ENCODE measurements around the gene ABCC8. TPM values are rescaled to one million over a fixed set of nuclear protein-coding genes. Genes with fewer than 3 reads are reported as not detected.

ABCC8 gene
- polyA plus RNA-seq, 2 of the 4 experiments (the other 2 are of a cell fraction): 1.1 to 2.0 TPM

DNA sequence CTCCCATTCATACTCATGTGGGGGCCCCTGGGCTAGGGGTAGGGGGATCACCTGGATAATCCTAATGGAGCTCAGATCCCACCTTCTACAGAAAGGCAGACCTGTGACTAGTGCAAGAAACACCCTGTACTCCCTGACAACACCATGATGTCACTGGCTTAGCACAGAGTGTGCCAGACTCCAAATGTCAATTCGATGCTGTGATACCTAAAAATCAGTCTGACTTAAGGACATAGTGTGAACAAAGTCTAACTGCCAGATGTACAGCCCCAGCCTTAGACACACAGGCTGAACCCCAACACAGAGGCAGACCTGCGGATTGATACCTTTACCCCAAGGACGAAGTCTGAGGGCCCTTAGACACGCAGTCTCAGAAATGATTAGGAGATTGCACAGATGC lies 8.5 kb downstream of the ABCC8 start:
- Histone ChIP-seq H3K4me1 (no peaks in the 10 kb centered on the region), H3K27ac (no peak overlapping the region; a peak in 1 of 6 replicates), H3K9me3 (no peaks in the 10 kb centered on the region), H3K4me2 (no peak overlapping the region), H3K4me3 (no peak overlapping the region)
- 84% methylated on average over 4 of the region's 4 CpGs for WGBS (ENCODE audit: missing lambda C conversion rate)
- CTCF ChIA-PET: interaction anchor here (1.2 to 4.1 kb wide), 8 partner anchors 9 to 84 kb away, joined by 3 to 21 read pairs (median 4); partner anchors contain the start of gene KCNJ11
- ATAC-seq (no peak), DNase-seq (ENCODE audit: low read depth in 1 of 2, low spot score in 1 of 2) (no peak), FAIRE-seq (no peak)
- no peak for TF ChIP-seq NPAS2 (CRISPR knock-in tag; IDR thresholded peaks at IDR 0.05; ENCODE audit: borderline replicate concordance)
- no peak for TF ChIP-seq HOXB13 (CRISPR knock-in tag; IDR thresholded peaks at IDR 0.05; ENCODE audit: low read depth)
- TF ChIP-seq TP53 (CRISPR knock-in tag; IDR thresholded peaks at IDR 0.05): no peak
- no peak for TF ChIP-seq KDM1A (IDR thresholded peaks at IDR 0.05; ENCODE audit: low read depth)
- no peak for TF ChIP-seq RFX5 (IDR thresholded peaks at IDR 0.05)
- no peak for TF ChIP-seq ATOH8 (CRISPR knock-in tag; IDR thresholded peaks at IDR 0.05; ENCODE audit: low read depth)
- POLR2A ChIA-PET: no interaction called here

DNA sequence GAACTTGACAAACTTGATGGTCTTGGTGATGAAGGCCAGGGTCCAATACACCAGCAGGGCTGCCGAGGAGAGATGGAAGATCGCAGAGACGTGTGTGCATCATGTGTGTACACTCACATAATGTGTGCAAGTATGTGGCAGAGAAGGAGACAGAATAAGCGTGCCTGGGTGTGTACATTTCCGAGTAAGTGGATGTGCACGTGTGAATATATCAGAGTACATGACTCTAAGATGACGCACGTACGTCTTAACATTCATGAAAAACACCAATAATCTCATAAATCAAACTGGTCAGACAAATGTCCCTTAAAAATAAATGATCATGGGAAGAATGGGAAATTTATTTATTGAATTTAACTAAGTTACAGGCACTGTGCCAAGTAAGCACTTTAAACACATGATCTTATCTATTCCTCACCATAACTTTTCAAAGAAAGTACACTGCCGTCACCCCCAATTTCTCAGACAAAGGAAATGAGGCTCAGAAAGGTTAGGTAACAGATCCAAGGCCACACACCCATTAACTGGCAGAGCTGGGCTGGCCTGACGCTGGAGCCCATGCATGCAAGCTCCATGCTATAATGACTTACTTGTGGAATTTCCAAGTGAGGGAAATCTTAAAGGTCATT lies 13.0 kb downstream of the ABCC8 start:
- ChIA-PET CTCF (interaction anchor here (0.9 to 2.1 kb wide), 6 partner anchors 9 to 75 kb away, joined by 3 to 10 read pairs (median 3); partner anchors contain the start of gene KCNJ11), POLR2A (no interaction called here)
- Histone ChIP-seq H3K4me2 (no peak overlapping the region), H3K27ac (no peak overlapping the region), H3K4me3 (no peak overlapping the region), H3K4me1 (no peaks in the 10 kb centered on the region), H3K9me3 (no peaks in the 10 kb centered on the region)
- no peak for ATAC-seq
- 82% methylated on average over 11 of the region's 11 CpGs for WGBS (ENCODE audit: missing lambda C conversion rate)
- TF ChIP-seq CHD4 (IDR thresholded peaks at IDR 0.05; ENCODE audit: borderline replicate concordance) (no peak), RFX5 (IDR thresholded peaks at IDR 0.05) (no peak), CHD2 (IDR thresholded peaks at IDR 0.05; ENCODE audit: low read length, partially characterized antibody) (no peak), POLR2A (IDR thresholded peaks at IDR 0.05; ENCODE audit: low read length) (no peak), JUN (IDR thresholded peaks at IDR 0.05) (no peak), CTCF (IDR thresholded peaks at IDR 0.05) (no peak), RCOR1 (IDR thresholded peaks at IDR 0.05; ENCODE audit: low read depth, low read length) (no peak)
- TF ChIP-seq, protein P1, sequence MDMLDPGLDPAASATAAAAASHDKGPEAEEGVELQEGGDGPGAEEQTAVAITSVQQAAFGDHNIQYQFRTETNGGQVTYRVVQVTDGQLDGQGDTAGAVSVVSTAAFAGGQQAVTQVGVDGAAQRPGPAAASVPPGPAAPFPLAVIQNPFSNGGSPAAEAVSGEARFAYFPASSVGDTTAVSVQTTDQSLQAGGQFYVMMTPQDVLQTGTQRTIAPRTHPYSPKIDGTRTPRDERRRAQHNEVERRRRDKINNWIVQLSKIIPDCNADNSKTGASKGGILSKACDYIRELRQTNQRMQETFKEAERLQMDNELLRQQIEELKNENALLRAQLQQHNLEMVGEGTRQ (IDR thresholded peaks at IDR 0.05): no peak
- no peak for FAIRE-seq
- no peak for DNase-seq (ENCODE audit: low read depth in 1 of 2, low spot score in 1 of 2)

- H3K27ac ChIP-seq: no peak overlapping the region
- DNase-seq (ENCODE audit: low read depth in 1 of 2, low spot score in 1 of 2) (no peak), ATAC-seq (no peak), FAIRE-seq (no peak)
- ChIA-PET POLR2A (no interaction called here), CTCF (interaction anchor here (1.3 kb wide), 1 partner anchor 57 kb away, joined by 3 read pairs; no protein-coding TSS in a partner anchor)
- no peaks in the 10 kb centered on the region for H3K9me3 ChIP-seq
- H3K4me1 ChIP-seq: no peaks in the 10 kb centered on the region
- H3K4me2 ChIP-seq: no peak overlapping the region
- WGBS (ENCODE audit: missing lambda C conversion rate): 71% methylated on average over 12 of the region's 13 CpGs
- TF ChIP-seq CBX8 (IDR thresholded peaks at IDR 0.05): no peak
- no peak for TF ChIP-seq BCL3 (IDR thresholded peaks at IDR 0.05)
- no peak for TF ChIP-seq POLR2A (IDR thresholded peaks at IDR 0.05; ENCODE audit: low read length)
- no peak for TF ChIP-seq KDM5A (IDR thresholded peaks at IDR 0.05)
- TF ChIP-seq PHF8 (IDR thresholded peaks at IDR 0.05; ENCODE audit: borderline replicate concordance, low read depth): no peak
- no peak overlapping the region for H3K4me3 ChIP-seq
These were observed 13.7 kb downstream of the ABCC8 start for GRCh38 chr11:17462940-17463339.

All from A549 (cell line).